GM12878 (cell line): ENCODE data around the gene FNDC3A.

Source experiments
- BHLHE40 ChIP-seq, 2 experiments: fragments of 450-650 bp in 1 of 2; IDR thresholded peaks; 2 replicates each; pipeline ENCODE4 v1.6.1; 2011 to 2017; ENCODE audit warnings: low read depth in 2 of 2, borderline replicate concordance in 1 of 2, improper control_type of control experiment in 1 of 2, low read length in 1 of 2, mild to moderate bottlenecking in 1 of 2
- STAT3 ChIP-seq: IDR thresholded peaks from 2 replicates; pipeline ENCODE4 v1.6.1; 2011; ENCODE audit warnings: low read depth, low read length, improper control_type of control experiment
- SUZ12 ChIP-seq: fragments of 200-600 bp; sonication (generic); IDR thresholded peaks from one replicate; pipeline ENCODE4 v1.6.1; 2018; ENCODE audit warnings: antibody characterized with exemption, mild to moderate bottlenecking; ENCODE audit not compliant: unreplicated experiment
- YY1 ChIP-seq: IDR thresholded peaks from 2 replicates; pipeline ENCODE4 v1.6.1; 2011; ENCODE audit warnings: low read depth, mild to moderate bottlenecking, low read length
- ZNF207 ChIP-seq: fragments of 450-650 bp; IDR thresholded peaks from 2 replicates; pipeline ENCODE4 v1.6.1; 2014; ENCODE audit warnings: antibody characterized with exemption, mild to moderate bottlenecking, borderline replicate concordance
- ZNF274 ChIP-seq: IDR thresholded peaks from one replicate; pipeline ENCODE4 v1.8.0; 2011; ENCODE audit not compliant: insufficient read length, insufficient read depth
- TF ChIP-seq, protein P1 (sequence below), 3 experiments: IDR thresholded peaks in 2 of 3; conservative IDR thresholded peaks in 1 of 3; 2 replicates each; pipeline ENCODE4 v1.5.1; 2011; ENCODE audit warnings: low read depth in 3 of 3, low read length in 3 of 3, mild to moderate bottlenecking in 3 of 3, control low read depth in 2 of 3, moderate library complexity in 2 of 3, inconsistent platforms in 1 of 3, mixed read lengths in 1 of 3; ENCODE audit not compliant: control insufficient read depth in 2 of 3, insufficient read depth in 1 of 3; ENCODE audit errors: extremely low read depth in 1 of 3
- TF ChIP-seq, protein P2 (sequence below): IDR thresholded peaks from 2 replicates; pipeline ENCODE4 v1.6.1; 2012; ENCODE audit warnings: low read length, inconsistent platforms

- TF ChIP-seq, protein P1, sequence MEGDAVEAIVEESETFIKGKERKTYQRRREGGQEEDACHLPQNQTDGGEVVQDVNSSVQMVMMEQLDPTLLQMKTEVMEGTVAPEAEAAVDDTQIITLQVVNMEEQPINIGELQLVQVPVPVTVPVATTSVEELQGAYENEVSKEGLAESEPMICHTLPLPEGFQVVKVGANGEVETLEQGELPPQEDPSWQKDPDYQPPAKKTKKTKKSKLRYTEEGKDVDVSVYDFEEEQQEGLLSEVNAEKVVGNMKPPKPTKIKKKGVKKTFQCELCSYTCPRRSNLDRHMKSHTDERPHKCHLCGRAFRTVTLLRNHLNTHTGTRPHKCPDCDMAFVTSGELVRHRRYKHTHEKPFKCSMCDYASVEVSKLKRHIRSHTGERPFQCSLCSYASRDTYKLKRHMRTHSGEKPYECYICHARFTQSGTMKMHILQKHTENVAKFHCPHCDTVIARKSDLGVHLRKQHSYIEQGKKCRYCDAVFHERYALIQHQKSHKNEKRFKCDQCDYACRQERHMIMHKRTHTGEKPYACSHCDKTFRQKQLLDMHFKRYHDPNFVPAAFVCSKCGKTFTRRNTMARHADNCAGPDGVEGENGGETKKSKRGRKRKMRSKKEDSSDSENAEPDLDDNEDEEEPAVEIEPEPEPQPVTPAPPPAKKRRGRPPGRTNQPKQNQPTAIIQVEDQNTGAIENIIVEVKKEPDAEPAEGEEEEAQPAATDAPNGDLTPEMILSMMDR (IDR thresholded peaks at IDR 0.05 in 2 of 3, conservative IDR thresholded peaks at IDR 0.05 in 1 of 3; ENCODE audit: control insufficient read depth in 2 of 3, extremely low read depth in 1 of 3, insufficient read depth in 1 of 3, low read depth in 3 of 3, low read length in 3 of 3): no peak
- TF ChIP-seq STAT3 (no peak), SUZ12 (no peak), YY1 (no peak), ZNF207 (no peak), ZNF274 (no peak), BHLHE40 (IDR thresholded peaks at IDR 0.05; ENCODE audit: borderline replicate concordance in 1 of 2, low read depth in 2 of 2, low read length in 1 of 2) (no peak)
- TF ChIP-seq, protein P2, sequence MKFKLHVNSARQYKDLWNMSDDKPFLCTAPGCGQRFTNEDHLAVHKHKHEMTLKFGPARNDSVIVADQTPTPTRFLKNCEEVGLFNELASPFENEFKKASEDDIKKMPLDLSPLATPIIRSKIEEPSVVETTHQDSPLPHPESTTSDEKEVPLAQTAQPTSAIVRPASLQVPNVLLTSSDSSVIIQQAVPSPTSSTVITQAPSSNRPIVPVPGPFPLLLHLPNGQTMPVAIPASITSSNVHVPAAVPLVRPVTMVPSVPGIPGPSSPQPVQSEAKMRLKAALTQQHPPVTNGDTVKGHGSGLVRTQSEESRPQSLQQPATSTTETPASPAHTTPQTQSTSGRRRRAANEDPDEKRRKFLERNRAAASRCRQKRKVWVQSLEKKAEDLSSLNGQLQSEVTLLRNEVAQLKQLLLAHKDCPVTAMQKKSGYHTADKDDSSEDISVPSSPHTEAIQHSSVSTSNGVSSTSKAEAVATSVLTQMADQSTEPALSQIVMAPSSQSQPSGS: no peak
Measured at GRCh38 chr13:48946163-48946562, 29.5 kb upstream of the FNDC3A start.
